Measurements from ENCODE around the gene KCNA5.
A peak's percentile ranks its signal among the peaks of the same experiment; 100 is the strongest.

KCNA5 gene

DNA sequence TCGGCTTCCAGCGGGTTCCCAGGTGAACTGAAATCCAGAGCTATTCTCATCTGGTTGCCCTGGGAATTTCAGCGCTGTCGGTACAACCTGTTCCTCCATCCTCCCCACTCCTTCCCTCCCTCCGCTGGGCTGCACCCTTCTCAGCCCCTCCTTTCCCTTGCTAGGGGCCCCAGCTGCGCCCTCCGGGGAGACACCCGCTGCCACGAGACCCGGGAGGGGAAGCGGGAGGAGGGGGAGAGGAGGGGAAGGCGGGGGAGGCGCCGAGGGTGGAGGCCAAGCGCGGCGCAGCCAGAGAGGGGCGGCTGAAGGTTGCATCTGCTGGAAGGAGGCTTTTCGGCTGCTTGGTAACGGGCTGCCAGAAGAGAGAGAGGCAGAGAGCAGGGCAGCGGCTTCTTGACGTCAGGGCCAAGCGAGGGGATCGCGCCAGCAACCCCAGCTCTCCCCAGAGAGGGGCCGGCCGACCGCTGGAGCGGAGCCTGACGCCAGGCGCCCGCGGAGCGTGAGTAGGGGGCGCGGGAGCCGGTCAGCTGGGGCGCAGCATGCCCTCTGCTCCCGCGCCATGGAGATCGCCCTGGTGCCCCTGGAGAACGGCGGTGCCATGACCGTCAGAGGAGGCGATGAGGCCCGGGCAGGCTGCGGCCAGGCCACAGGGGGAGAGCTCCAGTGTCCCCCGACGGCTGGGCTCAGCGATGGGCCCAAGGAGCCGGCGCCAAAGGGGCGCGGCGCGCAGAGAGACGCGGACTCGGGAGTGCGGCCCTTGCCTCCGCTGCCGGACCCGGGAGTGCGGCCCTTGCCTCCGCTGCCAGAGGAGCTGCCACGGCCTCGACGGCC, at the start of gene KCNA5:
KCNA5 (plus strand) TSS at position 291 of the 831 bp plus-strand sequence; CDS start at position 560, 269 bp downstream.
- no peak for DNase-seq

DNA sequence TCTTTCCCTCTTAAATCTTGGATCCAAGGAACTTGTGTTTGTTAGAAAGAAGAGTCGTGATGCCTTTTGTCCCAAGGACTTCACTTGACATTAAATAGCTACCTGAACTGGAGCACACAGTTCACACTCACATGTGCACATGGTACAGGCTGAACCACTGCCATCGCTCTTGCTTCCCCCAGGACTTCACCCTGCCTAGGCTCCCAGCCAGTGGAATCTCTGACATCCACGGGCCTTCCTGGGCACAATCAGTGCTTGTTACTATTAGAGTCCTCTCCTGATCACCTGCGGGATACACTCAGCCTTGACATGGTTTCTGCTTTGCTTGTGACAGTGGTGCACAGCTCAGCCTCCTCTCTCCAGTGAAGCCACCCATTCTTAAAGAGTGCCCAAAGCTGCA, 49.1 kb upstream of the KCNA5 start:
- DNase-seq = no peak

DNA sequence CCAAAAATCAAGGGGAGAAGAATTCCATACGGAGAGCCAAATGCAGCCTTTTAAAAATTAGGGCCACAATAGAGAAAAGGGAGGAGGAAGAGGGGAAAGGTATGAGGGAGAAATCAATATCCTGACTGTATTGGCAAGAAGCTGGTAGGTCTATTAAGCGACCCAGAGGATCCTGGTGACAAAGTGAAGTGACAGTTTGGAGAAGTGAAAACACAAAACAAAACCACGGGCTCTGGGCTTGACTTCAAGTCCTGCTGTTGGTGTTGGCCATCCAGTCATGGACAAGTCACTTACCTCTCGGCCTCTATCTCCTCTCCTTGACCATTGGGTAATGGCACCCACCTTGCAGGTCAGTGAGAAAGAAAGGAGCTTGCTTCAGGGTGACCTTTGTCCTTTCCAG, 47.0 kb upstream of the KCNA5 start:
- DNase-seq = no peak

DNA sequence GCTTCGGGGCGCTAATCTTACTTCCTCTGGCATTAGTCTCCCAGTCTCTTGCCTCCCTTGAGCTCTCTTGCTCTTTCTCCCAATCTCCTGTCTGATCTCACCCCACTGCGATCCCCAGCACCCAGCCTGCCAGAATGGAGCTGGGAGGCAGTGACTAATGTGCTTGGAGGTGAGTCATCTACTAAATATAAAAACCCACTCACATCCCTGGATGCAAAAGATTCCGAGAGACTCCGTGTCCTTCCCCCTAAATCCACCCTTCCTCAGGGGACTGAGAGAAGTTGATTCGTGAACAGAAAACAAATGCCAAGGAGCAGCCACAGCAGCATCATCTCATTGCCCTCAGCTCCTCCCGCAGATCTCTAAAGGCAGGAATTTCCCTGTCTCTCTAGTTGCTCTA, 45.7 kb upstream of the KCNA5 start:
- DNase-seq = no peak

DNA sequence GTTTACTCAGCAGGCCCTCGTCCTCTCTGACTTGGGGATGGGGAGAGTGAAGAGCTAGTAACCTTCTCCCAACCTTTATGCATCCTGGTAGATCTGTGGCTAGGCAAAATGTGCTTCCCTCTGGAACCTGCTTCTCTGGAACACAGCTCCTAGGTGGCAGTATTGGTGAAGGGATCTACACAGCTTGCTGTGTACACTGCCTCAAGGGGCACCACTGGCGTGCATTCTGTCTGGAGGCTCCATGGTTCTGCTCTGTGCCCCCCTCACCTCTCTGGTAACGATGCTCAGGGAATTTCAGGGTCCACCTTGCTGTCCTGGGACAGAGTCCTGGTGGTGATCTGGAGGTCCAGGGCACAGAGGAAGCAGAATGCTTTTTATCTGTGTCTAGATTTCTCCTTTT, 43.5 kb upstream of the KCNA5 start:
- no peak for DNase-seq

DNA sequence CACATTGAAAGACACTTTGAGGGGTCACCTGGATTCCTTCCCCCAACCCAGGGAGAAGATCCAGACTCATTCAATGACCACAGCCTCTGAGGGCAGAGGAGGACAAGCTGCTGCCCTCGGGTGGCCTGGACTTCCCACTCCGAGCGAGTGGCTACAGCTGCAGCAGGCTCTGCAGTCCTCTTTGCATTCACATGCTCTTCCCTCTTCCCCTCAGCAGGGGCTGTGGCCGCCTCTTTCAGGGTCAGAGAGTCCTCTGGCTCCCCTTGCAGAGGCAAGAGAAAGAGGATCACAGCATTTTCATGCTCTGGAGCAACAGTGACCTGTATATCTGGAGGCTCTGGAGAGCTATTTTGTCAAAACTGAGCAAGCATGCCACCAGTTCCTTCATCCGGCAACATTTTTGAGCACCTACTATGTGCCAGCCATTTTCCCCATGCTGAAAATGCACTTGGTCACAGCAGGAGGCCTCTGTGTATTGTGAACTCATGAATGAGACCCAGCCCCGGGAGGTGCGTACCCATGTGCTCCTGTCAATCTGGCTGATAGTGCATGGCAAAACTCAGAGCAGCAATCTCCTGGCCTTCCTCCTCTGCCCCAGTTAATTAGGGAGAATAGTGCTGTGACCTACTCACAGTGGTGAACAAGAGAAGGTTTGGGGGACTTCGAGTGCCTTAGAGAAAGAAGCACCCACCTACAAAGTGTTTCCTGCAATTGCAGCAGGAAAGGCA, 42.9 kb upstream of the KCNA5 start:
- no peak for DNase-seq

DNA sequence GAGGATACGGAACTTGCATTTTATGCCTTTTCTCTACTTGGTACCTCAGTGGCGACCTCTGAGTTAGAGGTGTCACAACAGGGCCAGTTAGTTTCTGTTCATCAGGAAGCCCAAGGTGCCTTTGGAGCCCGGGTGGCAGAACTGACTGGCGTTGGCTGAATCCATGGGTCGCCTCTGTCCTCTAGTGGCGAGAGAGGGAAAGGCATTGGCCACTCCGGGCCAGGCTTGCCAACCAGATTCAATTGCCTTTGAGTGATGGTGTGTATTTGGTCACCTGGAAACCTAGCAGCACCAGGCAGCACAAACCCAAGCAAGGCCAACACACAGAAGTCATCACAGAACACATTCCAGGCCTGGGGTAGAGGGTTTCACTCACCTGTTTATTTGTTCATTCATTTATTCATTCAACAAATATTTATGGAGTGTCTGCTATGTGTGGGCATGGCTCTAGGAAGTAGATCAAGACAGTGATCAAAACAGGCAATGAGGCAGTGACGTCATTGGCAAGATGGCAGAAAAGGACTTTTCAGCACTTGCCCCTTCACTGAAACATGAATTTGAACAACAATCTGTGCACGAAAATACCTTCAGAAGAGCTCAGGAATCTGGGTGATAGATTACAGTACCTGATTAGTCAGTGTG, 40.5 kb upstream of the KCNA5 start:
- DNase-seq = peak; percentile 63

DNA sequence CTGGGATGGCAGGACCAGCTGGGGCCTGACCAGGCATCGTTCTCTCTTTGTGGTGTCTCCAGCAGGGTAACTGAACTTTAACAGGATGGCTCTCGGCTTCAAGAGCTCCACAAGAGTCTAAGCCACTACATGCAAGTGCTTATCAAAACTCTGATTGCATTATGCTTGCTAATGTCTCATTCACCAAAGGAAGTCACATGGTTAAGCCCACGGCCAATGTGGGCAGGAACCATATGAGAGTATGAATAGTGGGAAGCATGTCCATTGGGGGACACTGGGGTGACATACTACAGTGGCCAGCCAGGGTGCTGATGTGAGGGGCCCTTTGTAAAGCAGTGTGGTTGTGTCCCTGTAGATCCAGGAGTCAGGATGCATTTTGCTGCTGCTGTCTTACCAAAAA, 35.0 kb upstream of the KCNA5 start:
- DNase-seq = no peak

DNA sequence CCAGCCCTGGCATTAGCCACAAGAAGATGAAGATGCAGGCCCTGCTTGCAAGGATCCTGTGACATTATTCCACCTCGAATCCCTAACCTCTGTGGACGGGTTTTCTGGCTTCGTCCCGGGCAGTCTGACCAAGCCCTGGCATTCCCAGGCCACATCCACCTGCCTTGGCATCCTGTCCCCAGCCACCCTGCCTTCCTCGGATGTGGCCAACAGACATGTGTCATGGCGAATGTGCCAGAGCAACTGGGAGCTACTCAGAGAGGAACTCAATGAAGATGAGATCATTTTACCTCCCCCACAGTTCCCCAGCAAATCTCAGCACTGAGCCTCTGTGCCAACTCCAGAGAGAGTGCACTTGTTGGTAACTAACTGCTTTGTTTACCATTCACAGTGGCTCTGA, 33.5 kb upstream of the KCNA5 start:
- DNase-seq = no peak

DNA sequence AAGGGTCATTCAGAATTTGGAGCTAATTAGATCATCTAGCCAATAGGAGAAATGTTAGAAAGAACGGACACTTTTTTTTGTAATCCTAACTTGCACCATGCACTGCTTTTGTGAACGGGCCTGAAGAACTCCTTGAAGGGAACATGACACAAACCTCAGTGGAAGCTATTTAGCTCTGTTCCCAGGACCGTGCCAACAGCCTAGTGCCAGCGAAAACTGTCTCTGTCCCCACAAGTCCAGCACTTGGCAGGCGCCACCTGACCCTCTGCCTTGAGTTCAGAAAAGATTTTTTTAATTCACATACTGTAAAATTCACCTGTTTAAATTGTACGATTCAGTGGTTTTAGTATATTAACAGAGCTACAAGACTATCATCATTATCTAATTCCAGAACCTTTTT, 31.3 kb upstream of the KCNA5 start:
- DNase-seq = no peak

DNA sequence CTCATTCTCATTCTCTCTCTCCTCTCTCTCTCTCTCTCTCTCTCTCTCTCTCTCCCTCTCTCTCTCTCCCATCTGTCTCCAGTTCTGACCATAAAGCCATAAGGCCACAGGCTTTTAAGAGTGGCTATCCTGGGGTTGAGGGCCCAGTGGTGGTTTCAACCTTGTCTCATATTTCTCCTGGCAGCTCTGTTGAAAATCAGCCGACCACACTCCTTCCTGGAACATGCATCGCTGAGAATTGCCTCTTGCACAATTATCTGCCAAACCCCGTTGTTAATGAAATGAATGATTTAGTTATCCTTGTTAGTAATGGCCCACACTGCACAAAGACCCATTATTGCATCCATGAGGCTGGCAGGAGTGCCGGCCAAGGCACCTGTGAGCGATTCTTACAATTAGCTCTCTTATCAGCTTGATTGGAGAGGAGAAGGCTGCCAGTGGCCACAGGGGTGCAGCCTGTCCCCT, 30.4 kb upstream of the KCNA5 start:
- DNase-seq = no peak

DNA sequence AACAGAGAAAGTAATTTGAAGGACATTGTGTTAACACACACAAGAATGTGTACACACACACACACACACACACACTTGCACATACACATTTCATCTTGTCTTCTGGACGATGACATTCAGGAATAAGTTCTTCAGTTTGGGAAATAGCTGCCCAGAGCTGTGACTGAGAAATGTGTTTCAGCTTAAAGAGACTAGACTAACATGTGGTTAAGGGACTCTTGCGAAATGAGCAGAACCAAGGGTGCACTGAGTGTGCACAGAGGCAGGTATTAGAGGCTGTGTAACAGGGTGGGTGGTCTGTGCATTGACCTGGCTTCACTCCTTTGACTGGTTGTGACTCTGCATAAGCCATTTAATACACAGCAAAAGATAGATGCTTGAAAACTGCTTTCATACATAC, 29.4 kb upstream of the KCNA5 start:
- no peak for DNase-seq

DNA sequence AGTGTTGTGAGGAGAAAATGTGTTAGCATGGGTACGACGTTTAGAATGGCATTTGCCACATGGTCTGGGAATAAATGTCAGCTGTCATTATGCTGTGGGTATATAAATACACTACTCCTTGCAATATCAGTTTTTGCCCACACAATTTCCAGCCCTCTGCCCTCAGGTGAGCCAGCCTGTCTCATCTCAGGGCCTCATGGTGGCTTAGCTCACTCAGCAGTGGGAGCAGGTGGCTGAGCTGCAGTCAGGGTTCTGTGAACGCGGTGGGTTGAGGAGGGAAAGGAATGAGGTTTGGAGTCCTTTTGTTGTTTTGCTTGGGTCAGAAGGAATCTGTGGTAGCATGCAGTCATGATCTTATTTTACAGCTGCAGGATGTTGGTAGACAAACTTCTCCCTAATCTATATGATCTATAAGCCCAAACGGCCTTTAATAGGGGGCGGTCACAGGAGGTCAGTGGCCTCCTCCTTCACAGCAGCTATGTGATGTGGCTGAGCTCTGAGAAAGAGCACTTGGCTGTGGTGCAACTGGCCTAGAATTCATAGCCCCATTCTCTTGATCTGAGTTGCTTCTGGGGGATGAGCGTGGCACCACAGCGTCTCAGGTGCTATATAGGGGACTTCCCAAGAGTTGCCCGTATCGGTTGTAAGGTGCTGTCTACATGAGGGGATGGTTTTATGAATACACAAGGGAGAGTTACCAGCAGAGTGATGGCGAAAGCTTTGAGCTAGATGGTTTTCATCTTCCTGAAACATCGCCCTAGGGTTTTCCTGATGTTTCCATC, 27.8 kb upstream of the KCNA5 start:
- peak; percentile 11 for DNase-seq

DNA sequence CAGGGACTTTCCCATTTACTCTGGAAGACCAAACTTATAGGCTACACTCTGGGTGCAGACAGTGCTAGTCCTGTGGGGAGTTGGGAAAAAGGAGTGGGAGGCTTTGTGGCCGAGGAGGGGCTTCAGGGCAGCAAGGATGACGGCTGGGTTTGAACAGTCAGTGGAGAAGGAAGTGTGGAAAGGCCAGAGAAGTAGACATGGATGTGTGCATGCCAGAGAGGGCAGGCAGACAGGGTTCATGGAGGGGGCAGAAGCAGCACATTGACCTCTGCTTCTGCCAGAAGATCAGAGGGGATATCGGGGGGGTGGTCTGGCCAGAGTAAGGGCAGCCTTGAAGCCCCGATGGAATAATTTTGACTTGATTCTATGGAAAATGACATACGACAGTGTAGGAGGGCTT, 27.2 kb upstream of the KCNA5 start:
- no peak for DNase-seq

DNA sequence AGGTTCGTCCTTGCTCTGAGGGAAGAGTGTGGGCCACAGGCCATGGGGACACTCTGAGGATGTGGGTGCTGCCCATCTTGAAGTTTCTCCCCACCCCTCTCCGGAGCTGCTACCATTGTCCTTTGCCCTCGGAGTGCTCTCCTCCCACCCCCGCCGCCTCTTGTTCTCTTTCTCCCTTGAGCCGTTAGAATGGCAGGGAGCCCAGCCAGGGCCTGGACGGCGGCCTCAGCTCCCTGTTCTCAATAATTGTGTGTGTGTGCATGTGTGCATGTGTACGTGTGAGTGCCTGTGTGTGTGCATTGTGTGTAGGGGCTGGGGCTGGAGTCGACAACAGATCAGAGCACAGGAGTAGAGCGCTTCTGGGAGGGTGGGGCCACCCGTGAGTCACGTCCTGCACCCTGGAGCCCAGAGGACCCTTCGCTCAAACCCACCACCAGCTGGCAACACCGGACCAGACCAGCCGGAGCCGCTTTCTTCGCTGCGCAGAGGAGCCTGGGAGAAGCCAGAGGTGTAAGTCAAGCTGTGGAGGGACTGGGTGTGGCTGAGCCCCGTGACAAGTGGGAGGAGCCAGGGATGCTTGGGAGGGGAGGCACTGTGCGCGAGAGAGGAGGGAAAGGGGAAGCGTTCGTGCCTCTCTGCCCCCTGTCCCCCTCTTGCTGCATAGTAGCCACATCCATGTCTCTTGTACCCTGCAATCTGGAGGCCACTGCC, 25.9 kb upstream of the KCNA5 start:
- no peak for DNase-seq

DNA sequence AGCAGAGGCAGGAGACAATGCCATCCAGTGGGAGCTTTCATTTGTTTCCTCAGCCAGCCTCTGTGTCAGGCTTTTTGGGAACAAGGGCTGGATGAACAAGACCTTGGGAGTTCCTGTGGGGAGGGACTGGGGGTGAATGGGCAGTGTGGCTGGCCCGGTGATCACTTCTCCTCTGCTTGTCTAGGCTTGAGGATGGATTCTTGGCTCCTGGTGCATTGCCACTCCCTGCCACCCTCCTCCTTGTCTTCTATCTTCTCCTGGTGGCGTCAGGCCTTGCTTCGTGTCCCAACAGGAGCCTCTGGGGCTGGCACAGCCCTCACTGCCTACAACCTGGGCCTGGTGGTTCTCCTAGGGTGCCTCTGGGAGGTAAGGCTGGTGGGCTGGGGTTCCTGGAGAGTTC, 25.0 kb upstream of the KCNA5 start:
- DNase-seq = no peak

DNA sequence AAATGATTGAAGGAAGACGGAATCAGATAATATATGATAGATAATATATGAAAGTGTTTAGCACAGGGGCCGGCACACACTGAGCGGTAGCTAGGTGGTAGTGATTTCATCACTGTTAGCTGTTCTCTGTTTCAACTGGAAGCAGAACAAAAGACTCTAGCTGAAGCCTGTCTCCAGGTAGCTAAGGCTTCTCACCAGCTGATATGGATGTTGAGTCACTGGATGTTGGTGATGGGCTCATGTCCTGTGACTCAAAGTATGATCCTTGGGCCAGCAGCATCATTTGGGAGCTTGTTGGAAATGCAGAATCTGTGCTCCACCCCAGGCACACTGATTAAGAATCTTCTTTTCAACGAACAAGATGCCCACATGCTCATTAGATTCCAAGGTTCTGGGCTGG, 21.7 kb upstream of the KCNA5 start:
- no peak for DNase-seq

DNA sequence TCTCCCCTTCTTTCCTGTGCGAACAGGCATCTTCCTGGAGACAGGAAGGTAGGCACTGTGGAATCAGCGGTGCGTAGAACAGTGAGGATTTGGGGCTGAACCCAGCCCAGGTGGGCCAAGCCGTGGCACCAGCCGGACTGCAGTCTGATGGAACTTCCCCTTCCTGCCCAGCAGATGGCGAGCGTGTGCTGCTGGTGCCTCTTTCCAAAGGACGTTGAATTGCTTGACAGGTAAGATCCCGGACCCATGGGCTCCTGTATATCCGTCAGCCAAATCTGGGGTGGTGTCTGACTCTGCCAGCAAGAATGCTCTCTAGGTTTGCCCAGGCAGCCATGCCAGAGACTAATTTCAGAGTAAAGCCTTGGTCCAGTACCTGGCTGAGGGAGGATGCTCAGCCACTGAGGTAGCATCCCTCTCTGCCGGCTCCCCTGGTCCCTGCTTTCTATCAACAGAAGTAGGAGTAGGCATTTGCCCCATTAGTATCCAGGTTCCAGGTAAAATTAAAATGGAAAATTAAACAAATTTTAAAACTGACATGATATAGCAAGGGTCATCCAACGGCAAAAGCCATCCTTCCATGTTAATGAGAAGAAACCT, 21.1 kb upstream of the KCNA5 start:
- peak; percentile 46 for DNase-seq

DNA sequence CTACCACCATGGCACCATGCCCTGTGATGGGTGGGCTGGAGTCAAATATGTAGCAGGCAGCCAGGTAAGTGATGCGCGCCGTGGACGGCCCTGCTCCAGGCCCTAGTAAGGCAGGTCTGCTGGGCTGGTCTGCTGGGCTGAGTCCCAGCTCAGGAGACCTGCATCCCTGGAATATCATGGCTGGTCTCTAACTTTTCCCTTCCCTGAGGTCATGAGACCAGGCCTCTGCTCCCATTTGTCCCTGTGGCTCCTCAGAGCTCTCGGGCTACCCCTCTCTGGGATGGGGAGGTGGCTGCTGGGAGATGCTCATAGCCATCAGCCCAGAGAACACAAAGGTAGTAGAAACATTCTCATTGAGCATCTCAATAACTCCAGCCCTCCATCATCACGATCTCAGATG, 19.8 kb upstream of the KCNA5 start:
- DNase-seq = no peak

DNA sequence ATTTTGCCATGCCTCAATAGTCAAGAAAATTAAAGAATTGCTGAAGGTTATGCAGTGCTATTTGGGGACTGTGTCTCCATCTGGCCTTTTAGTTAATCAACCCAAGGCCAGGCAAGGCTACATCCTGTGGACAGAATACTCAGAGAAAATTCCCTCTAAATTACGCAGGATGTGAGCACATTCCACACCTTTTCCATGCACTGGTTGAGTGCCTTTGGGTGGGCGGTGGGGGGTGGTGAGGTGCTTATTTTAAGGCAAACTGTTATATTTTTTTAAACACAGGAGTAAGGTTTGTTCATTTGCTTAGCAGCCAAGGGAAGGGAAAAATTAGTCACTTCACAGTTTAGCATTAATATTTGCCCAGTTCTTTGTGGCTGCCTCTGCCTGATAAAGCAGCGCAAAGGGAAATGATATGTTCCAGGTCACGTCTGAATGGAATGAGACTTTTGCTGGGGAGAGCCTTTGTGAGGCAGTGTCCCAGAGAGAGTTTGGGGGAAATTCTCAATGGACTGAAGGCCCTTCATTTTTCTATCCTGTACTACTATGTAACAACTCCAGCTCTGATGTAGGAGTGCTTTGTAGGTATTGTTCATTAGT, 17.2 kb upstream of the KCNA5 start:
- DNase-seq = no peak

DNA sequence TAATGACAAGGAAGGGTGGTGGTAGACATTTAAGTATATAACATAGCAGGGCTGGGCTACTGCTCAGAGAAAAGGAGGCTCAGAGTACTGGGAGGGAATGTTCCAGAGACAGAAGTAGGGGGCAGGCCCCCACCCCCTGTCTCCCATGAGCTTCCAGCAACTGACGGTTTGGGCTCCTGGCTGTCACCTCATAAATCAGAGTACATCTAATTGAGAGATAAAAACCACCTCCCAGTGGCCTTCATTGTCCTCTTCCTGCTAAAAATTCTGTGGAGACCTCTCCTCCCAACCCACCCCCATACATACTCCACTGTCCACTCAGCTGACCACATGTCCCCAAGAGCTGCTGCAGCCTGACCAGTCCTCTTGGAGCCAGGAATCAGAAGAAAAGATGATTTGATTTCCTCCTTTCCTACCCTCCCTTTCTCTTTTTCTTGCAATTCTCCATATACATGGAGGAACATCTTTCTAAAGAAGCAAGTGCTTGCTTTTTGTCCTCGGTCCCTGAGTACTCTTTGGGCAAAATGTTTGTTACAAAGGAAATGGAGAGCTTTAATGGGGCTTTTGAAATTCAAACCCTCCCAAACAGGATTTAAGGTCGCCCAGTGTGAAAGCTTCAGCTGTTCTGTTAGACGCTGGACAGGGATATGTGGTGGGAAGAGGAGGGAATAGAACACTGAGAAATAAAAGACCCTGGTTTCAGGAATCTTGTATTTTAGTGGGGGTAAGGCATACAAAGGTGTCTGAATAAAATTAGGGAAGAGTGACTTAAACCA, 16.4 kb upstream of the KCNA5 start:
- no peak for DNase-seq
